Type B pancreatic cell (in vitro differentiated cells): ENCODE data around the gene SYTL3. TPM values are rescaled to one million over a fixed set of nuclear protein-coding genes. Genes with fewer than 3 reads are reported as not detected.
A peak's percentile ranks its signal among the peaks of the same experiment; 100 is the strongest.

Source experiments
- DNase-seq: peaks from one replicate; pipeline ENCODE4 v3.0.0; 2021; ENCODE audit warnings: mixed read lengths; ENCODE audit not compliant: unreplicated experiment; ENCODE audit errors: extremely low spot score
- H3K27ac Mint-ChIP-seq: 2 replicates; pipeline ENCODE4 v1.8.0; 2021; ENCODE audit warnings: mild to moderate bottlenecking, mixed read lengths
- H3K27me3 Mint-ChIP-seq: 2 replicates; pipeline ENCODE4 v1.8.0; 2021; ENCODE audit warnings: mixed read lengths
- H3K36me3 Mint-ChIP-seq: 2 replicates; pipeline ENCODE4 v1.8.0; 2021; ENCODE audit warnings: mixed read lengths
- H3K4me1 Mint-ChIP-seq: one replicate; pipeline ENCODE4 v1.8.0; 2021; ENCODE audit warnings: mixed read lengths; ENCODE audit not compliant: unreplicated experiment
- H3K4me3 Mint-ChIP-seq: 2 replicates; pipeline ENCODE4 v1.8.0; 2021; ENCODE audit warnings: mild to moderate bottlenecking, mixed read lengths
- H3K9me3 Mint-ChIP-seq: 2 replicates; pipeline ENCODE4 v1.8.0; 2021; ENCODE audit warnings: mixed read lengths
- CTCF ChIP-seq: fragments of 200-600 bp; sonication (generic); conservative IDR thresholded peaks from 2 replicates; pipeline ENCODE4 v1.5.0; 2021; ENCODE audit warnings: antibody characterized with exemption, mild to moderate bottlenecking
- total RNA-seq: library from RNA; stranded (reverse); gene quantifications from 2 replicates; pipeline ENCODE4 v1.2.1, GENCODE V29; 2021; ENCODE audit warnings: low replicate concordance

The SYTL3 gene
- total RNA-seq, 1 donor from 2014 or later = 2.2 TPM

- peaks cover 40% of the 10 kb centered on the region for H3K36me3 Mint-ChIP-seq
- no peak for DNase-seq
- peaks cover 21% of the 10 kb centered on the region for H3K4me1 Mint-ChIP-seq
- H3K27me3 Mint-ChIP-seq = no peaks in the 10 kb centered on the region
- no peak overlapping the region for H3K4me3 Mint-ChIP-seq
- no peak overlapping the region for H3K27ac Mint-ChIP-seq
- H3K9me3 Mint-ChIP-seq = no peaks in the 10 kb centered on the region
- no peak for TF ChIP-seq CTCF
Observed at GRCh38 chr6:158635427-158636073, 14.3 kb upstream of the SYTL3 start.

- no peak for TF ChIP-seq CTCF
- H3K27ac Mint-ChIP-seq = peak overlapping the region; percentile 15
- H3K4me1 Mint-ChIP-seq = peaks cover 24% of the 10 kb centered on the region
Observed at GRCh38 chr6:158636778-158637177, 13.1 kb upstream of the SYTL3 start.

GRCh38 chr6:158638324-158638854 is 11.5 kb upstream of the SYTL3 start:
- no peak for TF ChIP-seq CTCF
- Mint-ChIP-seq H3K36me3 (peaks cover 35% of the 10 kb centered on the region), H3K27ac (no peak overlapping the region), H3K4me3 (no peak overlapping the region), H3K4me1 (peaks cover 37% of the 10 kb centered on the region), H3K9me3 (no peaks in the 10 kb centered on the region), H3K27me3 (no peaks in the 10 kb centered on the region)
- no peak for DNase-seq

More at GRCh38 chr6:158636778-158637177, 13.1 kb upstream of the SYTL3 start:
- Mint-ChIP-seq H3K9me3 (no peaks in the 10 kb centered on the region), H3K27me3 (no peaks in the 10 kb centered on the region), H3K36me3 (peaks cover 36% of the 10 kb centered on the region), H3K4me3 (no peak overlapping the region)
- no peak for DNase-seq

GRCh38 chr6:158639056-158639455 is 10.8 kb upstream of the SYTL3 start:
- H3K4me1 Mint-ChIP-seq = peaks cover 37% of the 10 kb centered on the region
- H3K4me3 Mint-ChIP-seq = no peak overlapping the region
- H3K27ac Mint-ChIP-seq = no peak overlapping the region
- no peaks in the 10 kb centered on the region for H3K9me3 Mint-ChIP-seq
- peaks cover 34% of the 10 kb centered on the region for H3K36me3 Mint-ChIP-seq
- H3K27me3 Mint-ChIP-seq = no peaks in the 10 kb centered on the region
- no peak for DNase-seq
- no peak for TF ChIP-seq CTCF

- Mint-ChIP-seq H3K27me3 (no peaks in the 10 kb centered on the region), H3K9me3 (no peaks in the 10 kb centered on the region), H3K27ac (peak overlapping the region; percentile 67), H3K4me3 (peak overlapping the region; percentile 1), H3K4me1 (peaks cover 44% of the 10 kb centered on the region), H3K36me3 (peaks cover 32% of the 10 kb centered on the region)
- DNase-seq = peak; percentile 34
- TF ChIP-seq CTCF = no peak
Observed at GRCh38 chr6:158640519-158640918, 9.3 kb upstream of the SYTL3 start.
